NCI-H146 treated with DMSO at 0.1 percent for 48 hours (cell line): ENCODE measurements around the gene DENND1B.

ENCODE experiments used
- DNase-seq: peaks from one replicate; lab custom pipeline; 2025; ENCODE audit not compliant: unreplicated experiment; lab: John Stamatoyannopoulos, UW

The DENND1B gene

GRCh38 chr1:197686231-197686630, 89.0 kb downstream of the DENND1B start:
- DNase-seq, result no peak

GRCh38 chr1:197685785-197686184, 89.5 kb downstream of the DENND1B start:
- no peak for DNase-seq

- DNase-seq, result peak; percentile 1
These were observed 91.3 kb downstream of the DENND1B start for GRCh38 chr1:197683895-197684553.

- no peak for DNase-seq
These were observed 92.0 kb downstream of the DENND1B start for GRCh38 chr1:197683280-197683679.

GRCh38 chr1:197680311-197680710, 95.0 kb downstream of the DENND1B start:
- no peak for DNase-seq

- no peak for DNase-seq
These were observed 97.5 kb downstream of the DENND1B start for GRCh38 chr1:197677752-197678295.

GRCh38 chr1:197677313-197677712, 98.0 kb downstream of the DENND1B start:
- no peak for DNase-seq

GRCh38 chr1:197675583-197676208, 99.6 kb downstream of the DENND1B start:
- no peak for DNase-seq

- DNase-seq, result no peak
These were observed 101.0 kb downstream of the DENND1B start for GRCh38 chr1:197674286-197674685.

GRCh38 chr1:197673292-197673691, 102.0 kb downstream of the DENND1B start:
- DNase-seq, result no peak

GRCh38 chr1:197672347-197672746, 102.9 kb downstream of the DENND1B start:
- DNase-seq, result no peak

GRCh38 chr1:197671920-197672319, 103.4 kb downstream of the DENND1B start:
- DNase-seq, result no peak

GRCh38 chr1:197671140-197671539, 104.1 kb downstream of the DENND1B start:
- no peak for DNase-seq

GRCh38 chr1:197666769-197667285, 108.5 kb downstream of the DENND1B start:
- DNase-seq, result no peak

- DNase-seq, result no peak
These were observed 110.9 kb downstream of the DENND1B start for GRCh38 chr1:197664391-197664790.

GRCh38 chr1:197663162-197663953, 111.9 kb downstream of the DENND1B start:
- DNase-seq, result no peak

GRCh38 chr1:197660389-197660788, 114.9 kb downstream of the DENND1B start:
- DNase-seq, result no peak

GRCh38 chr1:197659171-197659570, 116.1 kb downstream of the DENND1B start:
- no peak for DNase-seq

GRCh38 chr1:197649188-197649587, 126.1 kb downstream of the DENND1B start:
- no peak for DNase-seq

- no peak for DNase-seq
These were observed 137.0 kb downstream of the DENND1B start for GRCh38 chr1:197638316-197638715.

GRCh38 chr1:197637406-197637805, 137.9 kb downstream of the DENND1B start:
- DNase-seq, result no peak
